Measurements from ENCODE around the gene GZMB.
"Not testable (repeated sequence)": the region's sequence is repeated elsewhere in the genome, so short reads cannot be mapped to it uniquely, and the experiment has no call there.

The GZMB gene

DNA sequence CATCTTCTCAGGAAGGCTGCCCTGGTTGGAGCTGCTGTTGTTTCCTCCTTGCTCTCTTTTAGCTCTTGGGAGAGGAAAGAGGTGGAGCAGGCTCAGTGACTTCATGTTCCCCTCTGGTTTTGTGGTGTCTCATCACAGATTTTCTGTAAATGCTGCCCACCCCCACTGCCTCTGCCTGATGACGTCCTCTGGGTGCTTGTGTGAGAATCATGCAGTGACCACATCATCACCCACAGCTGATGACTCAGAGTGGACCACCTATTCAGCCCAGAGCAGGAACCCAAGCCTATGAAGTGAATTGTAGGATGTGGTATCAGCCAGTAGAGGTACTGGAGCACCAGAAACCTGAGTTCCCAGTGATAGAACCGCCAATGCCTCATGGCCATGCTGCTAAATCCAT, at the start of gene GZMB:
GZMB (minus strand) TSS at position 33 of the 400 bp plus-strand sequence; CDS start at position 3, 30 bp downstream.
- DNase-seq: no peak

DNA sequence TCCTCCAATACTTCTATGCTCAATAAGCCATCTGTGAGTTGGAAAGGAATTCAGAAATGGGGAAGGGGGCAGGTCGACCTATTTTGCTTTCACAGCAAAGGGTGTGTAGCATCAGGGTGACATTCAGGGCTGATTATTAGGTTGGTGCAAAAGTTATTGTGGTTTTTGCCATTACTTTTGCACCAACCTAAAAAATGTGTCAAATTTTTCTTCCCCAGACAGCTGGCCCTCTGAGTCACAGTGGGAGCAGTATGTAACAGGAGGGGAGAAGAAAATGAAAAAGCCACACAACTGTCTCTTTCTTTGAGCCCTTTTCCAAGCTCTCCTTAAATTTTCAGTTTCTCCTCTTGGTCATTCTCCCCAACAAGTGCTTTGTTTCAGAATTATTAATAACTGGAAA, 47.1 kb upstream of the GZMB start:
- DNase-seq: no peak

- DNase-seq: no peak
These were observed 46.5 kb upstream of the GZMB start for GRCh38 chr14:24680516-24680915.

GRCh38 chr14:24679248-24679961, 45.4 kb upstream of the GZMB start:
- DNase-seq: no peak

DNA sequence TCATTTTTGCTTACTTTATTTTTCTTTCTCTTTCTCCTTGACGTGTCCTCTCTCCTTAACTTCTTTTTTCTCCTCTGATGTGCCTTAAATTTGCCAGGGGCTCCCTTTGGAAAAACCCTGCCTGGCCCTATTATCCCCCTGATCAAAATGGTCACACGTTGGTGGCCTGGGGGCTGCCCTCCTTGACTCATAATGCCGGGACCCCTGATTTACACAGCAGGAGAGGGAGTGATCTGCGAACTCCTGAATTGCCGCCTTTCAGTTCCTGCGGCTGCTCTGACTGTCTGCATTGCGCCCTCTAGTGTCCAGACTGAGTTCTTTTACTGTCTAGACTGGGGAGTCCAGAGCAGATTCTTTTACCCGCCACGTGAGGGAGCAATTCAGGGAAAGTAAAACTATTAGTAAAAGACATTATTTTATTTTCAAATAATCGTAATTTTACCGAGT, 44.8 kb upstream of the GZMB start:
- peak; percentile 85 for DNase-seq

DNA sequence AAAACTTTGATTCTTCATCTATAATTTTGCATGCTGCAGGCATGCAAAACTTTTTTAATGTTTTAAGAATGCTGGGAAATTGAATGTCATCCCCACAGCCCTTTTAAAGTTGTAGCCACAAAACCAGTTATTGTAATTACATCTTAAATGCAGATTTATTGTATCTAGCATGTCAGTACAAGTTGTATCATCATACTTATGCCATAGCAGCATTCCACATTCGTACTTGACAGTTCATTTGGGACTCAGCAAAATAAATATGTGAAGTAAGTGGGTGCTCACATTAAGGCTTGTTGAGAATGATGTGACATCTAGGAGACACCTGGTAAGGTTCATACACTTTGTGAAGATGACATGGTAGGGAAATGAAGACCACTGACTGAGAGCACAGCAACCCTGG, 44.0 kb upstream of the GZMB start:
- DNase-seq: no peak

DNA sequence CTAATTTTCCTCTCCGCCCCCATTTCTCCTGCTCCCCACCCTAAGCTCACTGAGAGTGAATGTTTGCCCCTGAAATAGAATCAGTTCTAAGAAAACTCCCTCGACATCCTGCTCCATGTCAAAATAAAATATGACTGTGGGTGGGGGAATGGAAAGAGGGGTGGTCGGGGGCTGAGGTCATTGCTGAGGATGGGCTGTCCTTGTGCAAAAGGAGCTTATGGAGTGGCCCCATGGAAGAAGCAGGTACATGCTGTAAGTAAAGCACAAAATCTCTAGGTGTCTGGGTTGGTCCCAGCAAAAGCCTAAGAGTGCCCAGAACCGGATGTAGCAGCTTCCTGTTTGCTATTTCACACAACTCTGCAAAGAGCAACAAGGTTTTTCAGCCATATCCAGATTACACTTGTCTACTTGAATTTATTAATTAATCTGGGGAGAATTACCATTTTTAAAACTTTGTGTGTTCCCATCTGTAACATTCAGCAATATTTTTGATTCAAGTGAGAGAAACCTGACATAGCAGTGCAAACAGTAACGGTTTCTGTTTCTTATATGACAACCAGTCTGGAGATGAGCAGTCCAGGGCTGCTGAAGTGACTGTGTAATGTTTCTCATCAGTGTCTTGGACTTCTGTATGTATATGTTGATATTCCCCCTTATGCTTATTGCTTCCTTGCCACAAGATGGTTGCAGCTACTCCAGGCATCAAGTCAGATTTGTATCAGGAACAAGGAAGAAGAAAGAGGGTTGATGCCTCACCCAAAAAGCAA, 40.4 kb upstream of the GZMB start:
- no peak for DNase-seq

DNA sequence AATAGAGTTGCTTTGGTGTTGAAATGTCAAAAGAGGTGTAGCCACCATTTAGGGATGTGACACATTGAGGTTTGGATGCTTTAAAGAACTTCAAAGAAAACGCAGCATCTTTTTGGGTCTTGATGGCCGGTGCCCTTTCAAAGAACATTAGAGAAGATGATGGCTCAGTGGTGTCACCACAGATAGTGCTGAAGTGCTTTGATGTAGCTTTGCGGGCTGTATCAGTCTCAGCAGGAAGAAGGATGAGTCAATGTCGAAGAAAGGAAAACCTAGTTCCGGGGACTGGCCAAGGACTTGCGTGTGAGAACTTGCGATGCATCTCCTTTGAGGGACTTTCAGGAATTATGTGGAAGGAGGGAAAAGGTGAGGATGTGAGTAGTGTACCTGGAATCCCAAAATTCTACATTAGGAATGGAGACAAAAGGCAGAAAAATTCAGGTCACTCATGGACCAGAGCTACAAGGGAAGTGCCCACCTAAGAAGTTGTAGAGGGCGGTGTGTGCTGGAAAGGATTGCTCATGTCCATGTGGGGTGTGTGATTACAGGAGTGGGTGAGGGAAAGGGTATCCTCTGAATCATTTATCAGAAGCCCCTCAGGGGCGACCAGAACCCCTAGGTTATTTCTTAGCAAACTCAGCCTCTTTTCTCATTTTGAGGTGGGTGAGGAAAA, 39.7 kb upstream of the GZMB start:
- no peak for DNase-seq

DNA sequence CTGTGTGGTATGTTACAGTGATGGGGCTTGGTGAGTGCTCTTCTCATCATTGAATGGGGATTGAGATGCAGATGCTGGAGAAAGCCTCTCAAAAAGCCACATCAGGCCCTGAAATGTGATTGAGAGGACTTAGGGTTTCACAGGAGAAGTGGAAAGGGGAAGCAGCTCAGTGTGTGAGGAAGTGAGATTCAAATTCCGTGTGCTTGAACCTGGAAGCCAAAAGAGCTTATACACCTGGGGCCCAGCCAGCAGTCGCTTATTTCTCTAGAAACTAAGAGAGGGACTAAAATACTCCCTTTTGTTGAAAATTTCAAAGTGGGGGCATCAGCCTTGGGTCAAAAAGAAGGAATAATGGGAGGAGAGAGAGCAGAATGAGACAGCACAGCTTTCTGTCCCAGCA, 39.1 kb upstream of the GZMB start:
- no peak for DNase-seq

- DNase-seq: no peak
These were observed 36.6 kb upstream of the GZMB start for GRCh38 chr14:24670594-24670993.

DNA sequence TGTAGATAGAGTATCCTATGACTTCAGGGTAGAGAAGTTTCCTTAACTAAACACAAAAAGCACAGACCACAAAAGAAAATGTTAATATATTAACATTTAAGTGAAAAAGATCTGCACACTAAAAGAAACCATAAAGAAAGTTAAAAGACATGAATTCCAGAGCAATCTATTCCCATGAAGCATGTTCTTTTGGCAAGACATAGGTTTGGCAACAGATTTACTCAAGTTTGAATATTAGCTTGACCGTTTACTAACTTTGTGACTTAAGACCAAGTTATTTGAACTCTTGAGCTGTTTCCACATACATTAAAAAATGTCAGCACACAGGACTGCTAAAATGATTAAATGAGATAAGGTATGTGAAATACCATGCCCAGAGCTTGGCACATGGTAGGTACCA, 35.7 kb upstream of the GZMB start:
- no peak for DNase-seq

GRCh38 chr14:24665440-24665991, 31.5 kb upstream of the GZMB start:
- DNase-seq: no peak

- DNase-seq: no peak
These were observed 30.4 kb upstream of the GZMB start for GRCh38 chr14:24664366-24664765.

DNA sequence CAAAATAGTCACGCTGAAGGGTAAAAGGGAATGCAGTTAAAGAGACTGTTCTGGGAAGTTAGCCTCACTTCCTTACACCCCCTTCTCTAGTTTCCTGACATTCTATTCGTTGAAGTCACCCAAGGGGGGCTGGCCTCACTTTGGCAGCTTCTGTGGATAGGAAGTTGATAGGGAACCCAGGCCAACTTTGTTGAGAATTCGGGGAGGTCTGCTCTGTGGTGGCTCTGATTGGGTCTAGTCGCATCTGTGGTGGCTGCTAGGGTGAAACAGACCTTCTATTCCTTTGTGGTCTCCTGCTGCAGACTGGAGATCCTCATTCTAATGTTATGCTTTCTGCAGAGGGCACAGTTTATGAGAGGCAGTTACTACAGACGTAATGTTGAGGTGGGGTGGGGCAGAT, 28.8 kb upstream of the GZMB start:
- DNase-seq: no peak

DNA sequence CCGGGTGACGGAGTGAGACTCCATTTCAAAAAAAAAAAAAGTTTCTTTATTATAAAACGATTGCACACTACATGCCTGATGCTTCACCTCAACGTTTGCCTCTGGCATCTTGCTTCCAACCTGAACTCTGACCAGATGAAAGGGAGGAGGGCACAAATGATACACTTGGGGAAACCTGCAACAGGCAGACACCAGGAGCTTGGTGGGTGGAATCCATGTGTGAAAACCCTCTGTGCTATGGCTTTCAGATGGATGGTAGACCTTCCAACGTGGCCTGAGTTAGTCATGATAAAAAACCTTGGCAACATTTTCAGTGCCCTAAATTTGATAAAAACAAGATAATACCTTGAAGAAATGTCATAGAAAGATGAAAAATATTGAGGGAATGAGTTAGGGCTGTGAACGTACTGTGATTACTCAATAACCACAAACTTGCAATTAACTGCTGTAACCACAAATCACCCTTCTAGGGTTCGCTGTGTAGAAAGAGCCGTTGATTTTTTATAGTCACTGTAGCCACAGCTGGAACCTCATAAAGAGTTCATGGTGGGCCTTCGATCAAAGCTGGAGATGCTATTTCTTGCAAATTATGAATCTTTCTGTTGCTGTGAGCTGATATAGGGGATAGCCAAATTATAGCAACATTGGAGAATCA, 26.1 kb upstream of the GZMB start:
- DNase-seq: no peak

GRCh38 chr14:24648361-24648760, 14.4 kb upstream of the GZMB start:
- not testable (repeated sequence) for DNase-seq

- no peak for DNase-seq
These were observed 5.9 kb upstream of the GZMB start for GRCh38 chr14:24639905-24640304.

DNA sequence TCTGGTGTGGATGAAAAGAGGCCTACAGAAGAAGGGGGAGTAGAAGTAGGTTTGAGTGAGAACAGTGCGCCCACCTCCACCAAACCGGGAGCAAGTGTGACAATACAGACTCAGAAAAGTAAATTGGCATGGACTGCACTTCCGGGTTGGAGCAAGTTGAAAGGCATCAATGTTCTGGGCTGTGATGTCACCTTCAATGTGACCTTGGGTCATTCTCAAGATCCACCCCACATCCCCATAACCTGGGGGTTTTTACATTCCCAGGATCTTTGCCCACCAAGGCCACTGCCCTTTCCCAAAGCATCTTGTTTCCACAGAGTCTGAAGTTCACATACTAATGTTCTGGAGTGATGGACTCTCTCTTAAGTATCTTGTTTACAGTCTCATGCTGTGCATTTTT, 5.3 kb upstream of the GZMB start:
- no peak for DNase-seq

- no peak for DNase-seq
These were observed 637 bp downstream of the GZMB start for GRCh38 chr14:24633353-24633752.

DNA sequence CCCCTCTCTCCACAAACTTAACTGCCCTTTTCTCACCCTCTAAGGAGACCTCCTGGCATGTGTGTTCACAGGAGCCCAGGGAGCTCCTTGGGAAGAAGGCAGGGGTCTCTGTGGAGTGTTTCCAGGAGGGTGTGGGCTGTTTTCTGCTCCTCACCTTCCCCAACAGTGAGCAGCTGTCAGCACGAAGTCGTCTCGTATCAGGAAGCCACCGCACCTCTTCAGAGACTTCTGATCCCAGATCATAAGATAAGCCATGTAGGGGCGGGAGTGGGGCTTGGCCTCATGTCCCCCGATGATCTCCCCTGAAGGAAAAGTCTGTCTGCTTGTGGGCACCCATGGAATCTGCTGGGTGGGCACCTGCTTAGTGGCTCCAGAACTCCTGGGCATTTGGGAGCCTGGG, 1.2 kb downstream of the GZMB start:
- DNase-seq: no peak

DNA sequence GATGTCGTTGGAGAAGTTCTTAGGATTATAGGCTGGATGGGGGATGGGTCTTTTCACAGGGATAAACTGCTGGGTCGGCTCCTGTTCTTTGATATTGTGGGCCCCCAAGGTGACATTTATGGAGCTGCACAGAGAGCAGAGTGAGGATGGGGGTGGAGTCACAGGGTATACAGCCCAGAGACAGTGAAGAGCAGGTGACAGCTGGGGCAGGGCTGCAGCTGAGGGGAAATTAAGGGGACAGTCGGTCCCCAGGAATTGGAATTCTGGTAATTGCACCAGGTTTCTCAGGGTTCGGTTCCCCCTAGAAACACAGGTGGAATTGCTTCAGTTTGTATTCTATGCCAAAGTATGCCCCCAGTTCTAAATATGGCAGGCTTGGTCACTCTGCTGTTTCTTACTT, 1.7 kb downstream of the GZMB start:
- DNase-seq: no peak

- no peak for DNase-seq
These were observed 2.1 kb downstream of the GZMB start for GRCh38 chr14:24631749-24632335.
